ENCODE measurements around the gene MYH10. TPM values are rescaled to one million over a fixed set of nuclear protein-coding genes. Genes with fewer than 3 reads are reported as not detected.

MYH10 gene
- total RNA-seq, 1 donor from 2014 or later = 378 TPM

DNA sequence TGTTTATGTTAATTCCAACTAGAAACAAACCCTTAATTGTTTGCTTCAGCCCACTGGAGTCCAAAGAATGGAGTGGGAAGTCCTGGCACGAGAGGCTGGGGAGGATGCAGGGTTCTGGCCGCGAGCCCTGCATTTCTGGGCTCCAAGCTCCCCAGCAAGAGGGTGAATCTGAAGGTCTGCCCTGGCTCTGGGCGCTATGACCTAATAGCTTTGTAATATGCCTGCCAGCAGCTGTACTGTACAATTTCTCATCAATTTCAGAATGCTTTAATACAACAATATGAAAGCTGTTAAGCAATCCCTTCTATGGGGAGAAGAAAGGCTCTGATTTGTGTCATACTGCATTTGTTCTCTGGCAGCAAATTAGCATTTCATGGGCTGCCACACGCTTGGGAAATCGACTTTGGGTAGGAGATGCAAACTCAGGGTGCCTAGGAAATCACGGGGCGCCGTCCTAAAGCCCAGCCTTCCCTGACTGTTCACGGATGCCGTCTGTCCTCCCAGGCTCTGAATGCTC lies 151.0 kb downstream of the MYH10 start:
- Histone ChIP-seq H3K27ac (peak overlapping the region; percentile 54 to 61), H3K36me3 (peaks cover 100% of the 10 kb centered on the region in 2 donors), H3K27me3 (no peaks in the 10 kb centered on the region), H3K9me3 (no peaks in the 10 kb centered on the region), H3K4me1 (peaks cover 6 to 22% of the 10 kb centered on the region in 2 donors), H3K4me3 (no peak overlapping the region)
- peak in 1 of 2 donors; percentile 77 for DNase-seq (ENCODE audit: low spot score in 2 of 2)
- TF ChIP-seq, protein P1, sequence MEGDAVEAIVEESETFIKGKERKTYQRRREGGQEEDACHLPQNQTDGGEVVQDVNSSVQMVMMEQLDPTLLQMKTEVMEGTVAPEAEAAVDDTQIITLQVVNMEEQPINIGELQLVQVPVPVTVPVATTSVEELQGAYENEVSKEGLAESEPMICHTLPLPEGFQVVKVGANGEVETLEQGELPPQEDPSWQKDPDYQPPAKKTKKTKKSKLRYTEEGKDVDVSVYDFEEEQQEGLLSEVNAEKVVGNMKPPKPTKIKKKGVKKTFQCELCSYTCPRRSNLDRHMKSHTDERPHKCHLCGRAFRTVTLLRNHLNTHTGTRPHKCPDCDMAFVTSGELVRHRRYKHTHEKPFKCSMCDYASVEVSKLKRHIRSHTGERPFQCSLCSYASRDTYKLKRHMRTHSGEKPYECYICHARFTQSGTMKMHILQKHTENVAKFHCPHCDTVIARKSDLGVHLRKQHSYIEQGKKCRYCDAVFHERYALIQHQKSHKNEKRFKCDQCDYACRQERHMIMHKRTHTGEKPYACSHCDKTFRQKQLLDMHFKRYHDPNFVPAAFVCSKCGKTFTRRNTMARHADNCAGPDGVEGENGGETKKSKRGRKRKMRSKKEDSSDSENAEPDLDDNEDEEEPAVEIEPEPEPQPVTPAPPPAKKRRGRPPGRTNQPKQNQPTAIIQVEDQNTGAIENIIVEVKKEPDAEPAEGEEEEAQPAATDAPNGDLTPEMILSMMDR (IDR thresholded peaks at IDR 0.05) = no peak
- intact Hi-C loops (cut with DNase I) = loop anchor here (5.0 kb wide), 1 partner anchor 68 kb away; no protein-coding TSS in a partner anchor

DNA sequence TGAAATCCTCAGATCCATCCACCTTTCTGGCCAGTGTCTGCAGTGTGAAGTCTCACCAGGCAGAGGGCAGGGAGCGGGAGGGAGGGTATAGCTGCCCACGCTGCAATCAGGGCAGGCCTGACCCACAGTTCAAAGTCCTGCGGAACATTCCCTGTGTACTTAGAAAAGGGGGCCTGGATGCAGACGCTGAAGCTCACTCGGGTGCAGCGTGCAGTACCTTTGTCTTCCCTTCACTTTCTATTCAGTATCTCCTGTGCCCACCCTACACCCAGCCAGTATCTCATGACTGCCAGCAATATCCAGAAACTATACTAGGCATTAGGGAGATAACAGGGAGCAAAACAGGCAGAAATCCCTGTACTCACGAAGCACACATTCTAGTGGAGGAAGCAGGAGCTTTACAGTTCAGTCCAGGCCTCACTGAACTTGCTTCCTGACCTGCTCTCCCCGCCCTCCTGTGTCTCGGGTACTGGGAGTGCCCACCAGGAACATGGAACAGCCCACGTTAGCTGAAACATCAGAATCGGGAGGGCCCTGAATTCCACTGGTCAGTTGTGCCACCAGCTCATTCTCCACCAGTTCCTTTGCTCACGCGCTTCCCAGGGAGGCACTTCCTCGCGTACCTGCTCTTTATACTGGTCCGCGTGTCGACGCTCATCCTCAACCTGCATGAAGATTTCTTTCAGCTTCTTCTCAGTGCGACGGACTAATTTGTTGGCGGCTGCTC lies 152.6 kb downstream of the MYH10 start:
- H3K27ac ChIP-seq = peak overlapping the region in 1 of 2 donors; percentile 8
- peaks cover 95 to 96% of the 10 kb centered on the region in 2 donors for H3K36me3 ChIP-seq
- intact Hi-C loops (cut with DNase I) = loop anchor here (5.0 kb wide), 1 partner anchor 69 kb away; no protein-coding TSS in a partner anchor
- H3K9me3 ChIP-seq = no peaks in the 10 kb centered on the region
- no peaks in the 10 kb centered on the region for H3K27me3 ChIP-seq
- TF ChIP-seq, protein P1 (IDR thresholded peaks at IDR 0.05) = no peak
- peaks cover 6 to 28% of the 10 kb centered on the region in 2 donors for H3K4me1 ChIP-seq
- DNase-seq (ENCODE audit: low spot score in 2 of 2) = no peak
- H3K4me3 ChIP-seq = no peak overlapping the region

DNA sequence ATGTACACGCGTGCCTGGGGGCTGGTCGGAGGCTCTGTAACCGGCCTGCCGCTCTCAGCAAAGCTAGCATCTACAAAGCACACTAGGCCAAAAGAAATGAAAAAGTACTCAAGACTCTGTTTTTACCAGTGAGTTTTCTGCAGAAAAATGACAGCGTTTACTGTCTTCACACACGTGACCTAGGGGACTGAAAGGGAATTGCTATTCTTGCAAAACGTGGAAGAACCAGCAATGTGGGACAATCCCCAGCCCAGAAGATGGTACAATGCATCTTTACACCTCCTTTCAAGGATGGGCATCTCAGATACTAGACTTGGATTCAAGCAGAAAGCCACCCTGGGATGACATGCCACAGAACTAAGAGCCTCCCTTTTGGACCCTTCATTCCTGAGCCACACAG lies 153.4 kb downstream of the MYH10 start:
- Histone ChIP-seq H3K36me3 (peaks cover 88 to 89% of the 10 kb centered on the region in 2 donors), H3K4me3 (no peak overlapping the region), H3K27ac (no peak overlapping the region), H3K4me1 (peaks cover 6 to 33% of the 10 kb centered on the region in 2 donors), H3K9me3 (no peaks in the 10 kb centered on the region), H3K27me3 (no peaks in the 10 kb centered on the region)
- TF ChIP-seq, protein P1 (IDR thresholded peaks at IDR 0.05) = no peak
- intact Hi-C loops (cut with DNase I) = loop anchor here (5.0 kb wide), 1 partner anchor 70 kb away; no protein-coding TSS in a partner anchor
- DNase-seq (ENCODE audit: low spot score in 2 of 2) = no peak

DNA sequence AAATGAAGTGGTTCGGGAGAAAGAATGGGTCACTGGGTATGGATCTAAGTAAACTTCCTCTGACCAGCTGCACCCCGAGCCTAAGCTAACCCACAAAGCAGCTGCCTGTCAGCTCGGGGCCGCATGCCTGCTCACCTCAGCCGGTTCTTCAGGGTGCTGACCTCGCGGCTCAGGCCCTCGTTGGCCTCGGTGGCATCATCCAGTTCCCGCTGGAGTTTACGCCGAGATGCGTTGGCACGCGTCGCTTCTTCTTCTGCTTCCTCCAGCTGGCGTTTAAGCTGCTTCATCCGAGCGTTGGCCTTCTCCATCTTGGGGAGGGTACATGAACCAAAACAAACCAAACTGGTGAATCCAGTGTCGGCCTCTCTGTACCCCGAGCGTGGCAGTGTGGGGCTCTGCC lies 153.8 kb downstream of the MYH10 start:
- TF ChIP-seq, protein P1 (IDR thresholded peaks at IDR 0.05) = no peak
- peaks cover 6 to 37% of the 10 kb centered on the region in 2 donors for H3K4me1 ChIP-seq
- H3K27me3 ChIP-seq = no peaks in the 10 kb centered on the region
- H3K36me3 ChIP-seq = peaks cover 84 to 89% of the 10 kb centered on the region in 2 donors
- no peak overlapping the region for H3K4me3 ChIP-seq
- no peaks in the 10 kb centered on the region for H3K9me3 ChIP-seq
- H3K27ac ChIP-seq = peak overlapping the region in 1 of 2 donors; percentile 9
- intact Hi-C loops (cut with DNase I) = loop anchor here (5.0 kb wide), 1 partner anchor 71 kb away; no protein-coding TSS in a partner anchor
- DNase-seq (ENCODE audit: low spot score in 2 of 2) = no peak

- intact Hi-C loops (cut with DNase I) = loop anchor here (5.0 kb wide), 1 partner anchor 72 kb away; no protein-coding TSS in a partner anchor
- Histone ChIP-seq H3K36me3 (peaks cover 74 to 83% of the 10 kb centered on the region in 2 donors), H3K27ac (no peak overlapping the region), H3K27me3 (no peaks in the 10 kb centered on the region), H3K4me1 (peaks cover 6 to 31% of the 10 kb centered on the region in 2 donors), H3K4me3 (no peak overlapping the region), H3K9me3 (no peaks in the 10 kb centered on the region)
- TF ChIP-seq, protein P1 (IDR thresholded peaks at IDR 0.05) = no peak
- no peak for DNase-seq (ENCODE audit: low spot score in 2 of 2)
Measured at GRCh38 chr17:8475781-8476180, 154.7 kb downstream of the MYH10 start.
